Lung (tissue), 16 donors: ENCODE results near the gene DPF1. TPM values are rescaled to one million over a fixed set of nuclear protein-coding genes. Genes with fewer than 3 reads are reported as not detected.

ENCODE experiments used
- ATAC-seq: fragments of 200-7000 bp; cut with Tn5 transposase; one replicate; pipeline ENCODE4 v1.9.1; 2020; ENCODE audit warnings: moderate number of reproducible peaks; ENCODE audit not compliant: insufficient read depth, low FRiP score
- DNase-seq, 3 donors: peaks; one replicate each; pipeline ENCODE4 v3.0.0-alpha.2; 2013 to 2017
- H3K27ac ChIP-seq, 2 donors: one replicate each; pipeline ENCODE4 v1.5.1; 2013; ENCODE audit warnings: mild to moderate bottlenecking in 2 of 2, moderate library complexity in 2 of 2, control low read depth in 1 of 2, inconsistent platforms in 1 of 2, low read depth in 1 of 2, low read length in 1 of 2
- H3K27me3 ChIP-seq, 3 donors: one replicate each; pipeline ENCODE4 v1.5.1; 2013; ENCODE audit warnings: low read length in 2 of 3; ENCODE audit not compliant: control insufficient read depth in 3 of 3, insufficient read depth in 3 of 3
- H3K36me3 ChIP-seq, 4 donors: one replicate each; pipeline ENCODE4 v1.5.1; 2013; ENCODE audit warnings: low read length in 4 of 4, mild to moderate bottlenecking in 1 of 4, moderate library complexity in 1 of 4; ENCODE audit not compliant: control insufficient read depth in 4 of 4, insufficient read depth in 4 of 4
- H3K4me1 ChIP-seq, 5 donors: one replicate each; pipeline ENCODE4 v1.5.1; 2013; ENCODE audit warnings: low read length in 5 of 5, mild to moderate bottlenecking in 2 of 5, moderate library complexity in 1 of 5; ENCODE audit not compliant: control insufficient read depth in 5 of 5, insufficient read depth in 5 of 5
- H3K4me3 ChIP-seq: one replicate; pipeline ENCODE4 v1.5.1; 2013; ENCODE audit warnings: mild to moderate bottlenecking, control low read depth, moderate library complexity
- H3K9ac ChIP-seq, 2 donors: one replicate each; pipeline ENCODE4 v1.5.1; 2013; ENCODE audit warnings: low read length in 2 of 2, control low read depth in 1 of 2; ENCODE audit not compliant: insufficient read depth in 1 of 2
- H3K9me3 ChIP-seq, 4 donors: one replicate each; pipeline ENCODE4 v1.5.1; 2013; ENCODE audit warnings: low read length in 3 of 4, mild to moderate bottlenecking in 1 of 4, moderate library complexity in 1 of 4; ENCODE audit not compliant: control insufficient read depth in 4 of 4, insufficient read depth in 3 of 4
- WGBS, 2 donors: extraction: QIAGEN DNeasy Blood & Tissue Kit; methylation state at CpG; one replicate each; pipeline ENCODE4 v1.1.7; 2013; 5-methylcytosine and 5-hydroxymethylcytosine counted together
- long read RNA-seq, 5 donors: transcript quantifications; one replicate each; lab custom pipeline, GENCODE V29; 2026
- polyA plus RNA-seq, 2 donors: library from polyadenylated mRNA; stranded (reverse); fragments of 200-250 nt; gene quantifications; one replicate each; pipeline ENCODE4 v1.2.1, GENCODE V29; 2013
- total RNA-seq, 2 donors: library from RNA; depleted of rRNA in 1 of 2; stranded (reverse); fragments of >200 nt in 1 of 2; gene quantifications; one replicate each; pipeline ENCODE4 v1.2.1, GENCODE V29; 2014 to 2021
- TF ChIP-seq, protein P1 (sequence below): IDR thresholded peaks from 2 replicates; pipeline ENCODE4 v1.5.1; 2012; ENCODE audit warnings: mild to moderate bottlenecking; ENCODE audit errors: control extremely low read depth, extremely low read depth
- donor health status: control.
- donor health status: control.
- donor health status: Bipolar disorder and iron deficiency.
- donor health status: healthy.
- donor health status: DM: yes; HTN: yes; CAD: no.

Gene DPF1
- total RNA-seq = 1 to 10 TPM; 1.3 to 1.7 TPM
- 1 to 10 TPM in 1 of 2 donors, not detected in 1; 1.4 TPM for polyA plus RNA-seq
- long read RNA-seq, donor 1, partial matches to known transcripts = 197 of 462 reads
- long read RNA-seq, donor 1, other reads (novel, unspliced or antisense) = 265 of 462 reads
- long read RNA-seq, donor 2 = 0 reads
- long read RNA-seq, donor 3, partial matches to known transcripts = 47 of 103 reads
- long read RNA-seq, donor 3, other reads (novel, unspliced or antisense) = 56 of 103 reads
- long read RNA-seq, donor 4 = 0 reads
- long read RNA-seq, donor 5, partial matches to known transcripts = 0 of 1 reads
- long read RNA-seq, donor 5, other reads (novel, unspliced or antisense) = 0 of 1 reads

DNA sequence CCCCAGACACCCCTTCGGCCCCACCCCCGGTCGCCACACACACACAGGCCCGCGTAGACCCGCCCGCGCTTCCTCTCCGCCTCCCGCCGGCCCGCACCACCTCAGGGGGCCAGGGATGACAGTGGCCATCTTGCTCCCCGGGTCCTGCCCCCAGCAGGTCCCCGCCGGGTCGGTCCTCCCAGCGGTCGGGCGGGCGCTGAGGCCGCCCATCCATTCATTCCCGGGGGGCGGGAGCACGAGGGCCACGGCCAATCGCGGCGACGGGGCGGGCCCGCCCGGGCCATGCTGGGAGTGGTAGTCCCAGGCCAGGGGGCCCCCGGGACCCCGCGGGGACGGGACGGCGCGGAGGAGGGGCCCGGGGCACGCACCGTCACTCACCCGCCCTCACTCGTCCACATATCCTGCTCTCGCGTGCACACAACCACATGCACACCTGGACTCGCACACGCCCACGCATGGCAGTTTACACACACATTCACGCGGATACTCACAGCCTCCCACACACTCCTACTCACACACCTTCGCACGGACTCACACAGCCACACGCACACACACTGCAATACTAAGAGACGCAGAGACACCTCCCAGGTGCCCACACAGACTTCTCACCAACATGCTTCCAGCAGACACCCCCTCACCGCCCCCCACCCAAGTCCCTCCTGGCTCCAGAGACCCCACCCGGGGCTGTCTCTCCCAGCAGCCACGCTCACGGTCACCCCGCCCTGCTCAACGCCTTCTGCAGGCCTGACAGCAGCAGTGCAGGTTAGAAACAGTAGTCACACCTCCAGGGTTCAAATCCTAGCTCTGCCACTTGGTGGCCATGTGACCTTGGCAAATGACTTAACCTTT is at the start of gene DPF1:
TSS of gene DPF1 (minus strand) at position 209 of the 849 bp plus-strand sequence. CDS start at position 129, 80 bp downstream.
- peaks cover 0 to 15% (median 4%) of the 10 kb centered on the region in 5 donors for H3K4me1 ChIP-seq
- H3K27ac ChIP-seq = no peak within 1 kb of the TSS
- no peaks in the 10 kb centered on the region for H3K36me3 ChIP-seq
- peaks cover 0 to 5% (median 0%) of the 10 kb centered on the region in 4 donors for H3K9me3 ChIP-seq
- no peak for ATAC-seq
- peak within 1 kb of the TSS; percentile 16 for H3K4me3 ChIP-seq
- peak within 1 kb of the TSS in 1 of 2 donors; percentile 36 for H3K9ac ChIP-seq
- DNase-seq = peak; percentile 70 to 80 (median 80)
- peaks cover 3 to 16% (median 12%) of the 10 kb centered on the region in 3 donors for H3K27me3 ChIP-seq
- TF ChIP-seq, protein P1, sequence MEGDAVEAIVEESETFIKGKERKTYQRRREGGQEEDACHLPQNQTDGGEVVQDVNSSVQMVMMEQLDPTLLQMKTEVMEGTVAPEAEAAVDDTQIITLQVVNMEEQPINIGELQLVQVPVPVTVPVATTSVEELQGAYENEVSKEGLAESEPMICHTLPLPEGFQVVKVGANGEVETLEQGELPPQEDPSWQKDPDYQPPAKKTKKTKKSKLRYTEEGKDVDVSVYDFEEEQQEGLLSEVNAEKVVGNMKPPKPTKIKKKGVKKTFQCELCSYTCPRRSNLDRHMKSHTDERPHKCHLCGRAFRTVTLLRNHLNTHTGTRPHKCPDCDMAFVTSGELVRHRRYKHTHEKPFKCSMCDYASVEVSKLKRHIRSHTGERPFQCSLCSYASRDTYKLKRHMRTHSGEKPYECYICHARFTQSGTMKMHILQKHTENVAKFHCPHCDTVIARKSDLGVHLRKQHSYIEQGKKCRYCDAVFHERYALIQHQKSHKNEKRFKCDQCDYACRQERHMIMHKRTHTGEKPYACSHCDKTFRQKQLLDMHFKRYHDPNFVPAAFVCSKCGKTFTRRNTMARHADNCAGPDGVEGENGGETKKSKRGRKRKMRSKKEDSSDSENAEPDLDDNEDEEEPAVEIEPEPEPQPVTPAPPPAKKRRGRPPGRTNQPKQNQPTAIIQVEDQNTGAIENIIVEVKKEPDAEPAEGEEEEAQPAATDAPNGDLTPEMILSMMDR = no peak
- 3 to 4% methylated on average over 44 to 61 of the region's 61 CpGs for whole genome bisulfite sequencing, 2 donors

DNA sequence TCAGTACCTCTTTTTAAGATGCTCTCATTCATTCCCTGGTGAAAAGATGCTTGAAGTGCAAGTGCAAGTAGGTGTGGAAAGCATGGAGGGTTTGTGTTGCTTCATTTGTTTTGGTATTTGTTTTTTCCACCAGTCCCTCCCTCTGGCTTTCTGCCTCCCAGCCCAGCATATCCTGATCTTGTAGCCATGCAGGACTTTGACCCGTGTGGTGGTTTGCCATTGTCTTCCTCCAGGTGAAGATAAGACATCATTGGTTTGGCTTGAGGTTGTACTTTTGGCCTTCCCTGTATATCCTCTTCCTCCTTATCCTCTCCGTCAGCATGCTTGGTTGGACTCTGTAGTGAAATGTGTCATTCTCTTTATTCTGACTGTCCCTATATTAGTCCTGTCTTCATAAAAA is 49.5 kb upstream of the DPF1 start:
- WGBS, 2 donors = 69 to 81% methylated on average over 2 of the region's 2 CpGs
- H3K4me1 ChIP-seq = peaks cover 6 to 38% (median 18%) of the 10 kb centered on the region in 5 donors

DNA sequence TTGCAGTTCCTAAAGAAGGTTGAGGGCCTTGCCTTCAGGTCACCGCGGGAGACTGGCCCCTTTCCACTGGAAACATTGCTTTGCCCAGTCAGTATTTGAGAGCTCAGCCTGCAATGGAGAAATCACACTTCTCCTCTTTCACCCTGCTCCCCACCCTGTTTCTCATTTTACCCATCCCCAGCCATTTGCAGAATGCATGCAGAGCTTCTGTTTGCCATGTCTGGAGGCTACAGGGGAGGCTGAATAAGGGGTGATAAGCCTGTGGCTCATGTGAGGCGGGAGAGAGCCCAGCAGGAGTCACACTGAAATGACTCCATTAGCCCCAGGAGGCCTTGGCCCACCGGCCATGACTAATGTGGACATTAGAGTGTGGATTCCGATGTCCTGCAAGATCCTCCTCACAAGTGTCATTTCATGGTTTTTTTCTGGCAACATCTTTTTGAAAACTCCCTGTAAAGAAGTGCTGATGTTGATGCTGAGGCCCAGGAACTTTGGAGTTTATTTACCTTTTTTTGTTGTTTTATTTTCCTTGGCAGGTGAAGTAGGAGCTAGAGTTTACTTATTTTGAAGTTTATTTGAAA is 46.7 kb upstream of the DPF1 start:
- H3K27ac ChIP-seq = peak overlapping the region in 1 of 2 donors; percentile 62
- peak overlapping the region in 1 of 2 donors; percentile 68 for H3K9ac ChIP-seq
- ATAC-seq (no peak), DNase-seq (no peak)
- H3K27me3 ChIP-seq = no peaks in the 10 kb centered on the region
- 68 to 86% methylated on average over 5 of the region's 5 CpGs for WGBS, 2 donors
- H3K4me3 ChIP-seq = no peak overlapping the region
- TF ChIP-seq, protein P1 = no peak
- peaks cover 0 to 25% (median 13%) of the 10 kb centered on the region in 5 donors for H3K4me1 ChIP-seq
- no peaks in the 10 kb centered on the region for H3K9me3 ChIP-seq
- no peaks in the 10 kb centered on the region for H3K36me3 ChIP-seq

More for the DNA sequence above, 49.5 kb upstream of the DPF1 start:
- no peaks in the 10 kb centered on the region for H3K27me3 ChIP-seq
- no peak overlapping the region for H3K27ac ChIP-seq
- no peak overlapping the region for H3K4me3 ChIP-seq
- no peak for DNase-seq
- H3K9ac ChIP-seq = no peak overlapping the region
- H3K9me3 ChIP-seq = no peaks in the 10 kb centered on the region
- H3K36me3 ChIP-seq = no peaks in the 10 kb centered on the region
- ATAC-seq = no peak
- TF ChIP-seq, protein P1 = no peak
